LNCaP clone FGC (cell line): ENCODE measurements around the gene CCNE1.
"Not testable (repeated sequence)": the region's sequence is repeated elsewhere in the genome, so short reads cannot be mapped to it uniquely, and the experiment has no call there.

Experiments
- DNase-seq: peaks from one replicate; pipeline ENCODE4 v3.0.0-alpha.2; 2011; ENCODE audit warnings: low read depth
- H3K4me3 ChIP-seq: 2 replicates; pipeline ENCODE4 v1.5.1; 2011; ENCODE audit warnings: mild to moderate bottlenecking, low read depth, low read length, control low read depth
- CTCF ChIP-seq: IDR thresholded peaks from 2 replicates; pipeline ENCODE4 v1.5.1; 2012; ENCODE audit warnings: mild to moderate bottlenecking; ENCODE audit not compliant: control insufficient read depth, insufficient read depth; ENCODE audit errors: extremely low read depth

CCNE1 gene

GRCh38 chr19:29800100-29800825 lies 11.5 kb upstream of the CCNE1 start:
- TF ChIP-seq CTCF = no peak
- no peak overlapping the region for H3K4me3 ChIP-seq
- DNase-seq = no peak

DNA sequence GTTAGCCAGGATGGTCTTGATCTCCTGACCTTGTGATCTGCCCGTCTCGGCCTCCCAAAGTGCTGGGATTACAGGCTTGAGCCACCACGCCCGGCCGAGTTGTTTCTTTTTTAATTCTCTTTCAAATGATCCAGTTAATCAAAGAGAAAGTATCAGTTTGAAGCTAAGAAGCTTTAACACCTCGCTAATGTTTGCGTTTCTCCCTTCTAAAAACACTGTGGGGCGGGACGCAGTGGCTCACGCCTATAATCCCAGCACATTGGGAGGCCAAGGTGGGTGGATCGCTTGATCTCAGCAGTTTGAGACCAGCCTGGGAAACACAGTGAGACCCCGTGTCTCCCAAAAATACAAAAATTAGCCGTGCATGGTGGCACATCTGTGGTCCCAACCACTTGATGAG lies 7.8 kb upstream of the CCNE1 start:
- not testable (repeated sequence) for H3K4me3 ChIP-seq, DNase-seq

GRCh38 chr19:29804493-29804892 lies 7.3 kb upstream of the CCNE1 start:
- TF ChIP-seq CTCF = no peak
- DNase-seq = no peak
- H3K4me3 ChIP-seq = no peak overlapping the region

DNA sequence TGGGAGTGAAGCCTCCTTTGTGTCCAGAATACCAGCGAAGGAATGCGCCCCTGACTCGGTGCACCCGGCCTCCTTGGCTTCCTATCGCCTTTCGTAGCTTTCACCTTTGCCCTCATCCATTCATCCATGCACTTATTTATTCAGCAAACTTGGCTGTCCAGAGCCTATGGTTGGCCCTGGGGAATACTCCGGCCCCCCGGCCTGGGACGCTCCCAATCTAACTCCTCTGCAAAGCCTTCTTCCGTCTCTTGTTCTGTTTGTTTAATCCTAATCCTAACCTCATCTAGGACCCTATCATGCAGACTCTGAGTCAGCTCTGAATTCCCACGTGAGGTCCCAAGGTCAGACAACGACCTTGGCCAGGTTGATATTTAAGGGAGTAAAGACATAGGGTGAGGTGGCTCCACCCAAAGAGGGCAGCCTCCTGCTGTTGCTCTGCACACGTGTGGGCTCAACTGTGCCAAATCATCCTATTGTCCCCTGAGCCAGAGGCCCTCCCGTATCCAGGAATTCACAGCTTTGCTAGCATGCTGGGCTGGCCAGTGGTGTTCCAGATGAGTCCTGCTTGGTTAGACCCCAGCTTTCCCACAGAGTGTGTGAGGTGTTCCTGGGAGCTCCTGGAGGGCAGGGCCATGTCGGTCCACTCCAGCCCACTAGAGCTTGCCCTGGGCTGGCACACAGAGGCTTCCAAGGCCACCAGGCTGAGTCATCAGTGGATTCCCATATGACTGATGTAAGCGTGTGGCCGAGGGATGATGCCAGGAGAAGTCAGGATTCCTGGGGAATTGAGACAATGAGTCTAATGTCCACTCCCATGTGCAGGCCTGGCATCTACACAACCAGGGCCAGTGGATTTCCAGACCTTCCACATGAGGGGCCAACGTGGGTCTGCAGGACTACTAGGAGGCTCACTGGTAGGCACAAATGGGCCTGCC lies 6.5 kb upstream of the CCNE1 start:
- no peak overlapping the region for H3K4me3 ChIP-seq
- no peak for TF ChIP-seq CTCF
- DNase-seq = no peak

- DNase-seq = peak; percentile 87
- no peak overlapping the region for H3K4me3 ChIP-seq
- TF ChIP-seq CTCF = no peak
These were observed 5.5 kb upstream of the CCNE1 start for GRCh38 chr19:29806098-29806866.

- H3K4me3 ChIP-seq = no peak overlapping the region
- DNase-seq = no peak
- TF ChIP-seq CTCF = no peak
These were observed 4.6 kb upstream of the CCNE1 start for GRCh38 chr19:29807178-29807577.
